Activated CD8-positive, alpha-beta memory T cell treated with anti-CD3 and anti-CD28 coated beads, Interleukin-2, amount 50 U/mL, for 4 hours (primary cell): ENCODE results near the gene WDFY2.

Experiments
- DNase-seq: peaks from one replicate; pipeline ENCODE4 v3.0.0-alpha.2; 2020

The WDFY2 gene

DNA sequence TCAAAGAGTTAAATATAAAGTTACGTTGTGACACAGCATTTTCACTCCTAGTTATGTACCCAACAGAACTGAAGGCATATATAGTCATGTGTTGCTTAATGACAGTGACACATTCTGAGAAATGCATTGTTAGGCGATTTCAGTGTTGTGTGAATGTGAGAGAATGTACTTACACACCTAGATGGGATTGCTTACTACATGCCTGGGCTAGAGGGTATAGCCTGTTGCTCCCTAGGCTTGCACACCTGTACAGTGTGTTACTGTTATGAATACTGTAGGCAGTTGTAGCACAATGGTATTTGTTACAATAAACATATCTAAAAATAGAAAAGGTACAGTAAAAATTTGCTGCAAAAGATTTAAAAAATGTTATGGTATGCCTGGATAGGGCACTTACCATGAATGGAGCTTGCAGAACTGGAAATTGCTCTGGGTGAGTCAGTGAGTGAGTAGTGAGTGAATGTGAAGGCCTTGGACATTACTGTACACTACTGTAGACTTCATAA, 130.5 kb downstream of the WDFY2 start:
- no peak for DNase-seq

GRCh38 chr13:51715613-51716012, 131.4 kb downstream of the WDFY2 start:
- DNase-seq = no peak

GRCh38 chr13:51717786-51718398, 133.6 kb downstream of the WDFY2 start:
- no peak for DNase-seq

DNA sequence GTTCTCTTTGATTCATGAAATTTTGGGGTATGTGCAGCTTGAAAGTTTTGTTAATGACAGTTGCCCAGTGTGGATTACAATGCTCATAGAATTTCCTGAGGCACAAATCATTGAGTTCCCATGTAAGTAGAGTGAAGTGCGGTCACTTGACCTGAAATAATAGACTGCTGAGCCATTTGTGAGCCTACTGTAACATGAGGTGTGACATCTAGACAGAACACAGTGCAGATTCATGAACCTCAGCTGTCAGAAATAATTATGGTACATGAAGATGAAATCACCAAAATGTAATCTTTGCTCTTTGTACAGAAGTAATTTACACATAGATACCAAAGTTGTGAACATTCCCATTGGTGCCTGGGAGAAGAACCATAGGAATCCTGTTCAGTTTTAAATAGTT, 135.1 kb downstream of the WDFY2 start:
- no peak for DNase-seq

DNA sequence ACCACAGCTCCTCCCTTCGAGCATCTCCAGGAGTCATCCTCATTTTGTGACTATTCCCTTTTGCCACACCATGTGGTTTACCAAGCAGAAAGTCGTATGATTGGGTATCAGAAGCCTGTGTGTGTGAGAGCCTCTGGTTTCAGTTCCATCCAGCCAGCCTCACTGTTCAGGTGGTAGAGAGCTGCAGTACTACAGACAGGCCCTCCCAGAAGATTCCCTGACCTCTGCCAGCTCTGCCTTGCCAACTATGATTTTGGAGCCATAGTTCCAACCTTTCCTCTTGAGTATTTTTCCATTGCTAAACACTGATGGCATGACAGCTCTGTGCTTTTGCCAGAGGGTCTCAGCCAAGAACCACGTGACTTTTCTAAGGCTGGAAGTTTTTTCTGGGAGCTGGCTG, 137.2 kb downstream of the WDFY2 start:
- DNase-seq = no peak

DNA sequence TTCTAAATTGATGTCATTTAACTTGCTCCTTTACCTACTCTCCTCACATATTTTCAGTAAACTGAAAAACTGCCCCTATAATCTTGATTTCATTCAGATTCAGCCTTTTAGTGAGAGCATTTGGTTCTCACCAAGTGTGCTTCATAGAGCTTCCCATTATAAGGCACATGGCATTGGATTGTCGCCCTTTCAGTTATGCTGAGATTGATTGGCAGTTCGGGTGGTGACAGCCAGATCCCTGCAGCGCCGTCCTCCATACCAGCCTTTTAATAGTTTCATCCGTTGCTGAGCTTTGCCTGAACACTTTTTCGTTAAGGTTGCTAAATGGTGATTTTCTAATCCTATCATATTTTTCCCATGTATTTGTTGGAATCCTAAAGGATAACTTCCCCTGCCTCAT, 139.3 kb downstream of the WDFY2 start:
- no peak for DNase-seq

DNA sequence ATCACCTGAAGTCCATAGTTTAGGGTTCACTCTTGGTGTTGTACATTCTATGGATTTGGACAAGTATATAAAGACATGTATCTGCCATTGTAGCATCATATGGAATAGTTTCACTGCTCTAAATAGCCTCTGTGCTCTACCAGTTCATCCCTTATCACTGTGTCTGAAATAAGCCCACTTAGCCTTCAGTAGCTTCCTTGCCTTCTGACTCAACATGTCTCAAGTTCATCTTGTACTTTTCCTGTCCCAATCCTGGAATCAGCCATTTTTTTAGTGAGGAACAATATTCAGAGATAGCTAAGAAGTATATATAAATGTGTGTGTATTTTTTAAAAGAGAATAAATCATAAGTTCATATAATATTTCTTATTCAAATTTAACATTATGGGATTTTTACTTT, 140.5 kb downstream of the WDFY2 start:
- DNase-seq = no peak

- no peak for DNase-seq
These were observed 142.4 kb downstream of the WDFY2 start for GRCh38 chr13:51726446-51727193.

DNA sequence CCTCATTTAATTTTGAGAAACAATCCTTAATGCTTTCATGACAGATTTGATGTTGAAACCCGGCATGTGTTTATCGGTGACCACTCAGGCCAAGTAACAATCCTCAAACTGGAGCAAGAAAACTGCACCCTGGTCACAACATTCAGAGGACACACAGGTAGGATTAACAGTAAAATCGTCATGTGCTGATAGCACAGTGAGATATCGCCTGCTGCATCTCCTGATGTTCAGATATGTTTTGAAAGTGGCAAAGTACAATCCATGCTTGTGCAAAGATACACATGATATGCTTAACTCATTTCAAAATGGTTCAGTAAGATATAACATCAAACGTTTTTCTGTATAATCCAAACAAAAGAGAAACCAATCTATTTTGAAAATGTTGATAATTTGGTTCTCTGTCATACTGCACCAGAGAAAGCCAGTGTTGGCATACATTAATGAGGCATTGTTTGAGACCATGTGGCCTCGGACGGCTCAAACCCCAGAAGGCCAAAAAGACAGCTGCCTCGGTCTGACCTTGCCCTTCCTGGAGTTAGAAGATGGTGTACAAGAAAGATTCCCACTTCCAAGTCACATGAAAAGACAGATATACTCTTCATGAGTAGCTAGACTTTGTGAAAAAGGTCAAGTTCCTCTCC, 143.5 kb downstream of the WDFY2 start:
- DNase-seq = no peak

GRCh38 chr13:51728275-51728673, 144.0 kb downstream of the WDFY2 start:
- no peak for DNase-seq

GRCh38 chr13:51728972-51729371, 144.7 kb downstream of the WDFY2 start:
- DNase-seq = no peak

DNA sequence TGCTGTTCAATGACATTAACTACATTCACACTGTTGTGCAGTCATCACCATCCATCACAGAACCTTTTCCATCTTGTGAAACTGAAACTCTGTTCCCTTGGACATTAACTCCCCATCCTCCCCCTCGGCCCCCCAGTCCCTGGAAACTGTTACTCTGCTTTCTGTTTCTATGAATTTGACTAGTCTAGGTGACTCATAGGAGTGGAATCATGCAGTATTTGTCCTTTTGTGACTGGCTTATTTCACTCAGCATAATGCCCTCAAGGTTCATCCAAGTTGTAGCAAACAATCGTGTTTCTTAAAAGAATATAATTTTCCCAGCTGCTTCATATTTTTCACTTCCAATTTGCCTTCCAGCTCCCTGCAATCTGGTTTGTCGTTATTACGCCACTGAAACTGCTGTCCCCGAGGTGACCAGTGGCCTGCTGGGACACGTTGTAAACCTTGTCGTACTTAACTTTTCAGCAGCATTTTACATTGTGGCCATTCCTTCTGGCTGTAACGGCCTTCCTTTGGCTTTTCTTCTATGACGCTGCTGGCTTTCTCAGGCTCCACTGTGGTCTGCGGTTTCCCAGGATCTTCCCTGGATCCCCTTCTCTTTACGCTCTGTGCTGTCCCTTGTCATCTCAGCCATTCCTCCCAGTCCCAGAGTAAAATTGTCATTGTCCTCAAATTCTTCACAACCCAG, 145.7 kb downstream of the WDFY2 start:
- DNase-seq = no peak

DNA sequence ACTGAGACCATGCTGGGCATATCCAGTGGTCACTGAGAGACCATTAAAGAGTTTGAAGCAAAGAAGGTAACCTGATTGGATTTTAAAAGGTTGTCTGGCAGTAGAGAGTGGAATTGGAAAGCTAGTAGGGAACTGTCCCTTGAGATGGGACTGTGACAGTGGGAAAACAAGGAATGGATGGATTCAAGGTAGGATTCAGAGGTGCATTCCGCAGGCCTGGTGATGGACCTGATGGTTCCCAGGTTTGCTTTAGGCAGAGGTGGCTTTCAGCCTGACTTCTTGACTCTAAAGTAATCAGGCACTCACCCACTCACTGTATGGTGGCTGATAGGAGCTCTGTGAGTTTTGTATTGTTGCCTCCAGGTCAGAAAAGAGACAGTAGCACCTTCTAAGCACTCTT, 146.7 kb downstream of the WDFY2 start:
- no peak for DNase-seq

GRCh38 chr13:51731759-51732158, 147.5 kb downstream of the WDFY2 start:
- no peak for DNase-seq

- no peak for DNase-seq
These were observed 149.4 kb downstream of the WDFY2 start for GRCh38 chr13:51733374-51734298.

- DNase-seq = no peak
These were observed 150.5 kb downstream of the WDFY2 start for GRCh38 chr13:51734786-51735185.

DNA sequence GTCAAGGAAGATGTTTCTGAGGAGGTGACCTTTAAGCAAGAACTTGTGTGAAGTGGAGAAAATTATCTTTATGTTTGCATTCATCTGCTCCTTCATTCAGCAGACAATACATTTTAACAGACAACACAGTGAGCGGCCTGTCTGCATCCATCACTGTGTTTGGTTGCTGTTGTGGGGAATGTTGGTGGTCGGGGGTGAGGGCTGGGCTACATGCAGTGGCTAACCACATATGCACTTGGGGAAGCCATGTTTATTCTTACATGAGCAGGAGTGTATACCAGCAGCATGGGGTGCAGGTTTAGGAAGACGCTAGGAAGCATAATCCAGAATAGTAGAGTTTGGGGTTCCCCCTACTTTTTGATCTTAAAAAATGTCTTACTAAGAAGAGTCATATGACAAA, 153.3 kb downstream of the WDFY2 start:
- DNase-seq = no peak

GRCh38 chr13:51738226-51738905, 154.1 kb downstream of the WDFY2 start:
- DNase-seq = no peak

DNA sequence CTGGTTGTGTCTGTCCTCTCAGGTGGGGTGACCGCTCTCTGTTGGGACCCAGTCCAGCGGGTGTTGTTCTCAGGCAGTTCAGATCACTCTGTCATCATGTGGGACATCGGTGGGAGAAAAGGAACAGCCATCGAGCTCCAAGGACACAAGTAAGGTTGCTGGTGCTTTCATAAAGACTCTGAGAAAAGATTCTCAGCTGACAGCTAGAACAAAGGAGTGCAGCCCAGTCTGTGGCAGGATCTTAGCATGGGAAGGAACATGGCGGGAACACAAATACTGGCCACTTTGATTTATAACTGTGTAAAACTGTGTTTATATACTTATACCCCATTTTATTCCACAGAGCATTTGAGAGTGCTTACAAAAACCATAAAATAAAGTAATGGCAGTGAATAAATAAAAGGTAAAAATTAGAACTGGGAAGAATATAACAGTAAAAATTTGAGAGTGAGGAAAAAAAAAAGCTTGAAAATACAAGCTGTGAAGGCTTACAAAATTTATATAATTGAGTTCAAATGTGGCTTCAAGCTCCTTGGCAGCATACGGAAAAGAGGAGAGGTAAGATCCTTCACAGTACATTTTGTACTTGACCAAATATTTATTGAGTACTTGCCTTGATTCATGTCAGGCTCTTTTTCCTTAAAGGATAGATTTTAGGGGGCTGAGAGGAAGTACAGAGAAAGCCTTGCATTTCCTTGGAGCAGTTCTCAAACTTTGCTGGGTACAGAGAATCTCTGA, 154.9 kb downstream of the WDFY2 start:
- no peak for DNase-seq

- no peak for DNase-seq
These were observed 156.4 kb downstream of the WDFY2 start for GRCh38 chr13:51740698-51741097.

GRCh38 chr13:51742031-51742430, 157.8 kb downstream of the WDFY2 start:
- no peak for DNase-seq
